HG03064 (cell line): ENCODE results near the gene MAGI2.
"Not testable (repeated sequence)": the region's sequence is repeated elsewhere in the genome, so short reads cannot be mapped to it uniquely, and the experiment has no call there.

Experiments
- ATAC-seq: cut with Tn5 transposase; IDR thresholded peaks from one replicate; pipeline ENCODE4 v1.9.1; 2021; ENCODE audit warnings: low read depth; ENCODE audit not compliant: unreplicated experiment

The MAGI2 gene

GRCh38 chr7:78529392-78529791 is 924.1 kb downstream of the MAGI2 start:
- ATAC-seq: no peak

GRCh38 chr7:78528964-78529363 is 924.5 kb downstream of the MAGI2 start:
- ATAC-seq: no peak

- no peak for ATAC-seq
Measured at GRCh38 chr7:78523930-78524329, 929.5 kb downstream of the MAGI2 start.

- ATAC-seq: no peak
Measured at GRCh38 chr7:78521961-78522360, 931.5 kb downstream of the MAGI2 start.

- no peak for ATAC-seq
Measured at GRCh38 chr7:78516450-78516849, 937.0 kb downstream of the MAGI2 start.

- no peak for ATAC-seq
Measured at GRCh38 chr7:78514634-78515033, 938.8 kb downstream of the MAGI2 start.

GRCh38 chr7:78510580-78511188 is 942.8 kb downstream of the MAGI2 start:
- ATAC-seq: no peak

- ATAC-seq: not testable (repeated sequence)
Measured at GRCh38 chr7:78503301-78503700, 950.2 kb downstream of the MAGI2 start.

- ATAC-seq: no peak
Measured at GRCh38 chr7:78501064-78501463, 952.4 kb downstream of the MAGI2 start.

- ATAC-seq: no peak
Measured at GRCh38 chr7:78499971-78500370, 953.5 kb downstream of the MAGI2 start.

- no peak for ATAC-seq
Measured at GRCh38 chr7:78499283-78499682, 954.2 kb downstream of the MAGI2 start.

GRCh38 chr7:78497728-78498427 is 955.6 kb downstream of the MAGI2 start:
- ATAC-seq: no peak

GRCh38 chr7:78496096-78496630 is 957.3 kb downstream of the MAGI2 start:
- no peak for ATAC-seq

GRCh38 chr7:78493401-78493800 is 960.1 kb downstream of the MAGI2 start:
- no peak for ATAC-seq

GRCh38 chr7:78492146-78492545 is 961.3 kb downstream of the MAGI2 start:
- ATAC-seq: no peak

GRCh38 chr7:78490524-78490923 is 962.9 kb downstream of the MAGI2 start:
- ATAC-seq: no peak

- no peak for ATAC-seq
Measured at GRCh38 chr7:78489476-78490240, 963.8 kb downstream of the MAGI2 start.

- ATAC-seq: no peak
Measured at GRCh38 chr7:78487464-78487863, 966.0 kb downstream of the MAGI2 start.

GRCh38 chr7:78479348-78479747 is 974.1 kb downstream of the MAGI2 start:
- ATAC-seq: no peak

GRCh38 chr7:78476851-78477405 is 976.5 kb downstream of the MAGI2 start:
- ATAC-seq: no peak
